ENCODE results near the gene TRIM7. TPM values are rescaled to one million over a fixed set of nuclear protein-coding genes. Genes with fewer than 3 reads are reported as not detected.
A peak's percentile ranks its signal among the peaks of the same experiment; 100 is the strongest.

TRIM7 gene
- total and polyA plus RNA-seq, 9 of the 15 experiments (the other 6 are each of a cell fraction or from before 2014, with no cell fraction given), result 2.6 to 14.9 (median 8.9) TPM

DNA sequence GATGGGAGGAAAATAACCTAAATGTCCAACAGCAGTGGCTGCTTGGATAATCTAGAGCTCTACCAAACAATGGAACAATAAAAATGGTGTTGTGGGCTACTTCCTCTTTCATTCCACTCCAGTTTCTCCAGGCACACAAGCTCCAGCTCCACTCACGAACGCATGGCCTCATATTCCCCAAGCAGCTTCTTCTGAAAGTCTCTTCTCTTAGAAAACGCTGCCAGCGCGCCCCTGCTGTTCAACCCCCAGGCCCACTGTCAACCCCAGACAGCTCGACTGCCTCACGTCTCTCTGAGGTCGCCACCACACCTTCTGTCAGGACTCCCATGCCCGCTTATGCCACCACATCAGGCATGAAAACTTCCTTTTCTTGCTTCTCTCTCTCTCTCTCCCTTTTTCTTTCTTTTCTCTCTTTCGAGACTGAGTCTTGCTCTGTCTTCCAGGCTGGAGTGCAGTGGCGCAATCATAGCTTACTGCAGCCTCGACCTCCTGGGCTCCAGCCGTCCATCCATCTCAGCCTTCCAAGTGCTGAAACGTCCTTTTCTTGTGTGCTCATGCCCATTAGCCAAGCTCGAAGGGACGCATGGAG lies 41.4 kb downstream of the TRIM7 start (continued):
- 0 out of 4 replicates have a peak, but pooled peaks of 1 of the 2 experiments have one; percentile 2 for TF ChIP-seq TEAD1 (CRISPR knock-in tag; IDR thresholded peaks at IDR 0.05)
- no peak for TF ChIP-seq ZNF165 (CRISPR knock-in tag; IDR thresholded peaks at IDR 0.05; ENCODE audit: borderline replicate concordance)
- TF ChIP-seq ADNP (tag; IDR thresholded peaks at IDR 0.05), result peak; percentile 44; the same call in 1 of the 2 replicates
- no peak for TF ChIP-seq TAF15 (IDR thresholded peaks at IDR 0.05; ENCODE audit: low read depth, low read length)
- TF ChIP-seq, protein P1, sequence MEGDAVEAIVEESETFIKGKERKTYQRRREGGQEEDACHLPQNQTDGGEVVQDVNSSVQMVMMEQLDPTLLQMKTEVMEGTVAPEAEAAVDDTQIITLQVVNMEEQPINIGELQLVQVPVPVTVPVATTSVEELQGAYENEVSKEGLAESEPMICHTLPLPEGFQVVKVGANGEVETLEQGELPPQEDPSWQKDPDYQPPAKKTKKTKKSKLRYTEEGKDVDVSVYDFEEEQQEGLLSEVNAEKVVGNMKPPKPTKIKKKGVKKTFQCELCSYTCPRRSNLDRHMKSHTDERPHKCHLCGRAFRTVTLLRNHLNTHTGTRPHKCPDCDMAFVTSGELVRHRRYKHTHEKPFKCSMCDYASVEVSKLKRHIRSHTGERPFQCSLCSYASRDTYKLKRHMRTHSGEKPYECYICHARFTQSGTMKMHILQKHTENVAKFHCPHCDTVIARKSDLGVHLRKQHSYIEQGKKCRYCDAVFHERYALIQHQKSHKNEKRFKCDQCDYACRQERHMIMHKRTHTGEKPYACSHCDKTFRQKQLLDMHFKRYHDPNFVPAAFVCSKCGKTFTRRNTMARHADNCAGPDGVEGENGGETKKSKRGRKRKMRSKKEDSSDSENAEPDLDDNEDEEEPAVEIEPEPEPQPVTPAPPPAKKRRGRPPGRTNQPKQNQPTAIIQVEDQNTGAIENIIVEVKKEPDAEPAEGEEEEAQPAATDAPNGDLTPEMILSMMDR (IDR thresholded peaks at IDR 0.05 in 2 of 3, conservative IDR thresholded peaks at IDR 0.05 in 1 of 3; ENCODE audit: insufficient read depth in 2 of 3, low read depth in 1 of 3, low read length in 3 of 3), result peak; percentile 38 to 54 (median 42); a peak in 5 of 6 replicates
- peak; percentile 64; the same call in 1 of the 2 replicates for TF ChIP-seq ZBTB7A (IDR thresholded peaks at IDR 0.05; ENCODE audit: borderline replicate concordance, control insufficient read depth, low read depth, low read length)
- 0 out of 2 replicates have a peak, but pooled peaks have one; percentile 40 for TF ChIP-seq ZNF695 (CRISPR knock-in tag; IDR thresholded peaks at IDR 0.05)
- peak; percentile 50; the same call in 1 of the 2 replicates for TF ChIP-seq NCOA6 (IDR thresholded peaks at IDR 0.05)
- no peak for TF ChIP-seq ZNF717 (CRISPR knock-in tag; IDR thresholded peaks at IDR 0.05)
- TF ChIP-seq, protein P2, sequence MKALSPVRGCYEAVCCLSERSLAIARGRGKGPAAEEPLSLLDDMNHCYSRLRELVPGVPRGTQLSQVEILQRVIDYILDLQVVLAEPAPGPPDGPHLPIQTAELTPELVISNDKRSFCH (CRISPR knock-in tag; IDR thresholded peaks at IDR 0.05), result no peak
- TF ChIP-seq, protein P2 (tag; IDR thresholded peaks at IDR 0.05), result peak; percentile 69; the same call in 1 of the 2 replicates
- TF ChIP-seq TRIM24 (IDR thresholded peaks at IDR 0.05), result peak in 1 of 2 experiments; percentile 45; a peak in 1 of 4 replicates
- peak; percentile 70 for TF ChIP-seq SMAD4 (CRISPR knock-in tag; conservative IDR thresholded peaks at IDR 0.05)
- TF ChIP-seq ZZZ3 (IDR thresholded peaks at IDR 0.05), result no peak
- TF ChIP-seq, protein P3, sequence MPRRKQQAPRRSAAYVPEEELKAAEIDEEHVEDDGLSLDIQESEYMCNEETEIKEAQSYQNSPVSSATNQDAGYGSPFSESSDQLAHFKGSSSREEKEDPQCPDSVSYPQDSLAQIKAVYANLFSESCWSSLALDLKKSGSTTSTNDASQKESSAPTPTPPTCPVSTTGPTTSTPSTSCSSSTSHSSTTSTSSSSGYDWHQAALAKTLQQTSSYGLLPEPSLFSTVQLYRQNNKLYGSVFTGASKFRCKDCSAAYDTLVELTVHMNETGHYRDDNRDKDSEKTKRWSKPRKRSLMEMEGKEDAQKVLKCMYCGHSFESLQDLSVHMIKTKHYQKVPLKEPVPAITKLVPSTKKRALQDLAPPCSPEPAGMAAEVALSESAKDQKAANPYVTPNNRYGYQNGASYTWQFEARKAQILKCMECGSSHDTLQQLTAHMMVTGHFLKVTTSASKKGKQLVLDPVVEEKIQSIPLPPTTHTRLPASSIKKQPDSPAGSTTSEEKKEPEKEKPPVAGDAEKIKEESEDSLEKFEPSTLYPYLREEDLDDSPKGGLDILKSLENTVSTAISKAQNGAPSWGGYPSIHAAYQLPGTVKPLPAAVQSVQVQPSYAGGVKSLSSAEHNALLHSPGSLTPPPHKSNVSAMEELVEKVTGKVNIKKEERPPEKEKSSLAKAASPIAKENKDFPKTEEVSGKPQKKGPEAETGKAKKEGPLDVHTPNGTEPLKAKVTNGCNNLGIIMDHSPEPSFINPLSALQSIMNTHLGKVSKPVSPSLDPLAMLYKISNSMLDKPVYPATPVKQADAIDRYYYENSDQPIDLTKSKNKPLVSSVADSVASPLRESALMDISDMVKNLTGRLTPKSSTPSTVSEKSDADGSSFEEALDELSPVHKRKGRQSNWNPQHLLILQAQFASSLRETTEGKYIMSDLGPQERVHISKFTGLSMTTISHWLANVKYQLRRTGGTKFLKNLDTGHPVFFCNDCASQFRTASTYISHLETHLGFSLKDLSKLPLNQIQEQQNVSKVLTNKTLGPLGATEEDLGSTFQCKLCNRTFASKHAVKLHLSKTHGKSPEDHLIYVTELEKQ (CRISPR knock-in tag; IDR thresholded peaks at IDR 0.05), result no peak
- TF ChIP-seq ZNF644 (tag; IDR thresholded peaks at IDR 0.05; ENCODE audit: low read depth), result 0 out of 2 replicates have a peak, but pooled peaks have one; percentile 37
- peak; percentile 51; the same call in 1 of the 2 replicates for TF ChIP-seq CC2D1A (IDR thresholded peaks at IDR 0.05)
- TF ChIP-seq HINFP (tag; conservative IDR thresholded peaks at IDR 0.05; ENCODE audit: low read depth), result peak; percentile 43; the same call in 1 of the 2 replicates
- 0 out of 2 replicates have a peak, but pooled peaks have one; percentile 12 for TF ChIP-seq FOSL1 (tag; conservative IDR thresholded peaks at IDR 0.05)
